Smooth muscle cell (in vitro differentiated cells): ENCODE data around the gene KLHL35. TPM values are rescaled to one million over a fixed set of nuclear protein-coding genes. Genes with fewer than 3 reads are reported as not detected.
A peak's percentile ranks its signal among the peaks of the same experiment; 100 is the strongest.

ENCODE experiments used
- DNase-seq: peaks from one replicate; lab custom pipeline; 2025; ENCODE audit not compliant: unreplicated experiment; lab: John Stamatoyannopoulos, UW
- H2AFZ ChIP-seq: fragments of 200-600 bp; sonication (generic); 2 replicates; pipeline ENCODE4 v1.6.0; 2016; ENCODE audit warnings: antibody characterized with exemption, low read depth, mild to moderate bottlenecking
- H3F3A ChIP-seq: fragments of 200-600 bp; sonication (generic); 2 replicates; pipeline ENCODE4 v1.6.0; 2017; ENCODE audit warnings: antibody characterized with exemption, low read depth
- H3K27ac ChIP-seq: fragments of 200-600 bp; sonication (generic); 2 replicates; pipeline ENCODE4 v1.5.1; 2016; ENCODE audit warnings: low read depth, mild to moderate bottlenecking
- H3K27me3 ChIP-seq: fragments of 200-600 bp; sonication (generic); 2 replicates; pipeline ENCODE4 v1.6.1; 2016; ENCODE audit warnings: low read depth, mild to moderate bottlenecking
- H3K36me3 ChIP-seq: fragments of 200-600 bp; sonication (generic); 2 replicates; pipeline ENCODE4 v1.5.1; 2016; ENCODE audit warnings: low read depth
- H3K4me1 ChIP-seq: fragments of 200-600 bp; sonication (generic); 2 replicates; pipeline ENCODE4 v1.5.1; 2016; ENCODE audit warnings: low read depth
- H3K4me2 ChIP-seq: fragments of 200-600 bp; sonication (generic); 2 replicates; pipeline ENCODE4 v1.6.0; 2016; ENCODE audit warnings: mild to moderate bottlenecking
- H3K4me3 ChIP-seq: fragments of 200-600 bp; sonication (generic); 2 replicates; pipeline ENCODE4 v1.5.1; 2016; ENCODE audit warnings: mild to moderate bottlenecking
- H3K79me2 ChIP-seq: fragments of 200-600 bp; sonication (generic); 2 replicates; pipeline ENCODE4 v1.6.0; 2016; ENCODE audit warnings: low read depth, mild to moderate bottlenecking
- H3K9ac ChIP-seq: fragments of 200-600 bp; sonication (generic); 2 replicates; pipeline ENCODE4 v1.6.0; 2016; ENCODE audit warnings: low read depth
- H3K9me3 ChIP-seq: fragments of 200-600 bp; sonication (generic); replicated peaks from 2 replicates; pipeline ENCODE4 v1.5.1; 2016; ENCODE audit warnings: low read depth
- H4K20me1 ChIP-seq: fragments of 200-600 bp; sonication (generic); 2 replicates; pipeline ENCODE4 v1.6.0; 2016; ENCODE audit warnings: low read depth
- WGBS: methylation state at CpG from one replicate; pipeline ENCODE4 v1.1.7; 2016; ENCODE audit warnings: low lambda C conversion rate; 5-methylcytosine and 5-hydroxymethylcytosine counted together
- polyA plus RNA-seq: library from polyadenylated mRNA; unstranded; fragments of >200 nt; fragmentation: Nextera tagmentation; extraction: Ambion mirVana; gene quantifications from 2 replicates; pipeline ENCODE4 v1.2.1, GENCODE V29; 2016
- total RNA-seq: library from RNA; depleted of rRNA; stranded (reverse); fragments of >200 nt; gene quantifications from 2 replicates; pipeline ENCODE4 v1.2.3, GENCODE V29; 2014
- TF ChIP-seq, protein P1 (sequence below): fragments of 200-600 bp; sonication (generic); IDR thresholded peaks from 2 replicates; pipeline ENCODE4 v1.5.1; 2017; ENCODE audit warnings: borderline replicate concordance, mild to moderate bottlenecking, antibody characterized with exemption; ENCODE audit not compliant: insufficient read depth, poor library complexity, severe bottlenecking

KLHL35 gene
- total and polyA plus RNA-seq, 2 experiments from 2014 or later, result 1.0 to 3.0 TPM

DNA sequence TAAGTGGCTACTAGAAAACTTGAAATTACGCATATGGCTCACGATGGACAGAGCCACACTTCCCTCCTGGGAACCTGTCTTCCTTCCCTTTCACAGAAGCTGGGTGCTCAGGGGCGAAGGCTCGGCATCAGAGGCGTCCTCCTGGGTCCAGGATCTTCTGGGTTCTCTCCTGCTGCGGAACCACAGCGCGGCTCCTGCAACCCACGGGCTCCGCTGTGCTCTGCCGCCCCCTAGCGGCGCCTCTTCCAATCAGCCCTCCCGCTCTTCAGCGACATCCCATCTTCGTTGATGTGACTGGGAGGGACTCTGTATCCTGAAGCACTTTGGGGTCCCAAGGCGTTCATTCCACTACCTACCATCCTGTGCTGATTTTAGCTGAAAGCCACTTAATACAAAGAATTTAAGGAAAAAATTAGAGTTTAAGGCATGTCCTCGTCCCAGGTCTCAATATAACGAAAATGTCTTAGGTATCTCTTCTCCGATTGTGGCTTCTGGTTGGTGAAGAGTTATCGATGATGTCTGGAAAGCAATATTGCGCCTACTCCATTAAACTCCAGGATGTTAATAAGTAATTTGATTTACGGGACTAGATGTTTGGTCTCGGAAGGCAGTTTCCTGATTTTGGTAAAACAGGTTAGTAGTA is 48.4 kb downstream of the KLHL35 start:
- TF ChIP-seq, protein P1, sequence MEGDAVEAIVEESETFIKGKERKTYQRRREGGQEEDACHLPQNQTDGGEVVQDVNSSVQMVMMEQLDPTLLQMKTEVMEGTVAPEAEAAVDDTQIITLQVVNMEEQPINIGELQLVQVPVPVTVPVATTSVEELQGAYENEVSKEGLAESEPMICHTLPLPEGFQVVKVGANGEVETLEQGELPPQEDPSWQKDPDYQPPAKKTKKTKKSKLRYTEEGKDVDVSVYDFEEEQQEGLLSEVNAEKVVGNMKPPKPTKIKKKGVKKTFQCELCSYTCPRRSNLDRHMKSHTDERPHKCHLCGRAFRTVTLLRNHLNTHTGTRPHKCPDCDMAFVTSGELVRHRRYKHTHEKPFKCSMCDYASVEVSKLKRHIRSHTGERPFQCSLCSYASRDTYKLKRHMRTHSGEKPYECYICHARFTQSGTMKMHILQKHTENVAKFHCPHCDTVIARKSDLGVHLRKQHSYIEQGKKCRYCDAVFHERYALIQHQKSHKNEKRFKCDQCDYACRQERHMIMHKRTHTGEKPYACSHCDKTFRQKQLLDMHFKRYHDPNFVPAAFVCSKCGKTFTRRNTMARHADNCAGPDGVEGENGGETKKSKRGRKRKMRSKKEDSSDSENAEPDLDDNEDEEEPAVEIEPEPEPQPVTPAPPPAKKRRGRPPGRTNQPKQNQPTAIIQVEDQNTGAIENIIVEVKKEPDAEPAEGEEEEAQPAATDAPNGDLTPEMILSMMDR, result peak; percentile 99
- no peak overlapping the region for H3K27ac ChIP-seq

DNA sequence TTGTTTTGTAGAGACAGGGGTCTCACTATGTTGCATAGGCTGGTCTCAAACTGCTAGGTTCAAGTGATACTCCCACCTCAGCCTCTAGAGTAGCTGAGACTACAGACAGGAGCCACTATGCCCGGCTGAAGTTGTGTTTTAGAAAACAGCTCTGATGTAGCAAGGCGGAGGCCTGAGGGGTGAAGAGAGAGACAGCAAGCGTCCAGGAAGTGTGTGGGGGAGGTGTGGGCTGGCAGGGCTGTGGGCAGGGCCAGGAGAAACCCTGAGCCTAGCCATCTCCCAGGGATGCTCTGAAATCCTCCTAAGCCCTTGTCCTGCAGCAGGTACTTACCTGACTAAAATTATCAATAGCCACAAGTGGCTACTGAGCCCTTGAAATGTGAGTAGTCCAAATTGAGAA is 49.8 kb downstream of the KLHL35 start:
- Histone ChIP-seq H4K20me1 (no peaks in the 10 kb centered on the region), H3K4me3 (no peak overlapping the region), H3K4me1 (no peaks in the 10 kb centered on the region), H3K36me3 (no peaks in the 10 kb centered on the region), H2AFZ (no peak overlapping the region), H3K79me2 (no peaks in the 10 kb centered on the region), H3K27me3 (no peaks in the 10 kb centered on the region), H3F3A (peaks cover 7% of the 10 kb centered on the region), H3K9ac (no peak overlapping the region), H3K27ac (no peak overlapping the region), H3K4me2 (no peak overlapping the region), H3K9me3 (no peaks in the 10 kb centered on the region)
- WGBS, result 48% methylated on average over 3 of the region's 3 CpGs
- TF ChIP-seq, protein P1, result no peak
- no peak for DNase-seq

More for the DNA sequence above, 48.4 kb downstream of the KLHL35 start:
- peak; percentile 38 for DNase-seq
- H4K20me1 ChIP-seq, result no peaks in the 10 kb centered on the region
- WGBS, result 25% methylated on average over 24 of the region's 24 CpGs
- H3F3A ChIP-seq, result peaks cover 7% of the 10 kb centered on the region
- no peak overlapping the region for H3K4me3 ChIP-seq
- no peak overlapping the region for H3K9ac ChIP-seq
- H3K4me1 ChIP-seq, result no peaks in the 10 kb centered on the region
- H2AFZ ChIP-seq, result peak overlapping the region; percentile 73
- H3K9me3 ChIP-seq, result no peaks in the 10 kb centered on the region
- no peaks in the 10 kb centered on the region for H3K79me2 ChIP-seq
- peak overlapping the region; percentile 75 for H3K4me2 ChIP-seq
- H3K36me3 ChIP-seq, result no peaks in the 10 kb centered on the region
- H3K27me3 ChIP-seq, result no peaks in the 10 kb centered on the region

DNA sequence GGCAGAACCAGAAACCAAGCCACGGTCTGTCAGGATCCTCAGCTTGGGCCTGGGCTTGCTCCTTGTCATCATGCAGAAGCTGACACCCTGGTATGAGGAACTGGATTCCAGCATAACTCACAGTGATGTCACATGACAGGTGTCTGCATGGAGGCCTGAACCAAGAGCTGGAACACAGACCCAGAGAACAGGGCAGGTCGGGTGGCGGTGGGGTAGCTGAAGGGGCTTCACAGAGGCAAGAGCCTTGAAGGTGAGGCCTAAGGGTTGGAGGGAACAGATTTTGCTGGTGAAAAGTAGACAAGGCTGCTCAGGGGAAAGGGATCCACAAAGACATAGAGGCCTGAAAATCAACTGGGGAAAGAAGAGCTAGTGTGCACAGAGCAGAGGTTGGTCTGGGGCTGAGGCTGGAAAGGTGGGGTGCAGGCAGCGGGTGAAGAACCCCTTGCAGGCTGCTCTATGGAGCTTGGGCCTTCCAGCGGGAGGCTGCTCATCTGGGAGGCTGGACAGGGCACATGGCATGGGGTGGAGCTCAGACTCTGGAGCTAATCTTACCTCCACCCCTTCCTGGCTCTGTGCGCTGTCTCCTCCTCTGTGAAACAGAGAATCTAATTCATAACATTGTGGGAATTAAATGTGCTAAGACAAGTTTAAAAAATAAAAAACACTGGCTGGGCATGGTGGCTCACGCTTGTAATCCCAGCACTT is 52.1 kb downstream of the KLHL35 start:
- Histone ChIP-seq H3K27ac (no peak overlapping the region), H3K4me2 (no peak overlapping the region), H2AFZ (no peak overlapping the region), H3K4me1 (no peaks in the 10 kb centered on the region), H3K79me2 (no peaks in the 10 kb centered on the region), H3K9me3 (no peaks in the 10 kb centered on the region), H3F3A (peaks cover 3% of the 10 kb centered on the region), H3K9ac (no peak overlapping the region), H3K27me3 (no peaks in the 10 kb centered on the region), H4K20me1 (no peaks in the 10 kb centered on the region), H3K36me3 (no peaks in the 10 kb centered on the region), H3K4me3 (no peak overlapping the region)
- DNase-seq, result no peak
- WGBS, result 69% methylated on average over 7 of the region's 7 CpGs
- TF ChIP-seq, protein P1, result no peak
